Activated CD8-positive, alpha-beta T cell treated with anti-CD3 and anti-CD28 coated beads for 36 hours (primary cell): ENCODE data around the gene AUTS2. TPM values are rescaled to one million over a fixed set of nuclear protein-coding genes. Genes with fewer than 3 reads are reported as not detected.

Experiments
- ATAC-seq: fragments of 200-7000 bp; cut with Tn5 transposase; one replicate; pipeline ENCODE4 v1.10.0; 2021; ENCODE audit warnings: mild to moderate bottlenecking, moderate library complexity
- CTCF ChIA-PET: fragments of 350-600 bp; sonication (Branson Sonifier 250); formaldehyde crosslinking; loops from one replicate; lab custom pipeline; 2021; ENCODE audit warnings: antibody characterized with exemption; lab: Charles Lee
- POLR2A ChIA-PET: fragments of 350-600 bp; sonication (Branson Sonifier 250); formaldehyde crosslinking; loops from one replicate; lab custom pipeline; 2021; ENCODE audit warnings: antibody characterized with exemption; lab: Charles Lee
- DNase-seq: peaks from one replicate; pipeline ENCODE4 v3.0.0-alpha.2; 2020
- H3K27ac Mint-ChIP-seq: one replicate; pipeline ENCODE4 v1.8.0; 2021; ENCODE audit warnings: mild to moderate bottlenecking, mixed read lengths
- H3K27me3 Mint-ChIP-seq: one replicate; pipeline ENCODE4 v1.8.0; 2021; ENCODE audit warnings: mixed read lengths
- H3K36me3 Mint-ChIP-seq: one replicate; pipeline ENCODE4 v1.8.0; 2021; ENCODE audit warnings: low read depth, mixed read lengths
- H3K4me1 Mint-ChIP-seq: one replicate; pipeline ENCODE4 v1.8.0; 2021; ENCODE audit warnings: low read depth, mixed read lengths
- H3K4me3 Mint-ChIP-seq: one replicate; pipeline ENCODE4 v1.8.0; 2021; ENCODE audit warnings: mild to moderate bottlenecking, moderate library complexity, mixed read lengths
- H3K9me3 Mint-ChIP-seq: one replicate; pipeline ENCODE4 v1.8.0; 2021; ENCODE audit warnings: mixed read lengths
- CTCF ChIP-seq: fragments of 200-600 bp; IDR thresholded peaks from one replicate; pipeline ENCODE4 v1.8.0; 2022; ENCODE audit warnings: antibody characterized with exemption, mild to moderate bottlenecking
- intact Hi-C: fragments of 100-400 bp; cut with micrococcal nuclease; formaldehyde crosslinking; loops from one replicate; pipeline ENCODE4 v1.10.0; 2022
- total RNA-seq, 2 experiments: library from RNA; stranded (reverse); gene quantifications; one replicate each; pipeline ENCODE4 v1.2.3, GENCODE V29; 2021

The AUTS2 gene
- total RNA-seq, 2 experiments from 2014 or later, result 3.1 to 3.3 TPM

GRCh38 chr7:69620063-69620462, 21.8 kb downstream of the AUTS2 start:
- intact Hi-C loops, result no loop called here
- POLR2A ChIA-PET, result no interaction called here

DNA sequence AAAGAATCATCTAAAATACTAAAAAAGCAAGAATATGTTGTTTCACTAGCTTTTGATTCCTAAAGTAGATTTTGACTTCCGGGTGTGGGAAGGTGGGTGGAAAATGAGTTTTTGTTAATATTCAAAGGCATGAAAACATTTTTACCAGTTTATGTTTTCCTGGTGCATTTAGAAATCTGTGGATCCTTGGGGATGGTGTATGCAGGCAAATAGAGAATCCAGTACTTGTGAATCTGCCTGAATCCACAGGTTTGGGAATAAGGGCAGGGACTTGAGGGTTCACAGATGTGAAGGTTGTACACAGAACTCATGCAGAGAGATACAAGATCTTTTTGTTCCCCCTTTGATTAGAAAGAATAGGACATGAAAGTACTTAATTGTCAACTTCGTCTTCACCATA, 22.4 kb downstream of the AUTS2 start:
- H3K9me3 Mint-ChIP-seq, result no peaks in the 10 kb centered on the region
- TF ChIP-seq CTCF, result no peak
- no peak overlapping the region for H3K4me3 Mint-ChIP-seq
- H3K27me3 Mint-ChIP-seq, result peaks cover 13% of the 10 kb centered on the region
- no peaks in the 10 kb centered on the region for H3K36me3 Mint-ChIP-seq
- no peak for DNase-seq
- no peak overlapping the region for H3K27ac Mint-ChIP-seq
- H3K4me1 Mint-ChIP-seq, result no peaks in the 10 kb centered on the region
- ChIA-PET POLR2A (no interaction called here), CTCF (no interaction called here)
- intact Hi-C loops, result no loop called here
- ATAC-seq, result no peak

More at GRCh38 chr7:69620063-69620462, 21.8 kb downstream of the AUTS2 start:
- no peak overlapping the region for H3K4me3 Mint-ChIP-seq
- no peak for TF ChIP-seq CTCF
- H3K36me3 Mint-ChIP-seq, result no peaks in the 10 kb centered on the region
- H3K9me3 Mint-ChIP-seq, result no peaks in the 10 kb centered on the region
- CTCF ChIA-PET, result no interaction called here
- ATAC-seq (no peak), DNase-seq (no peak)
- no peaks in the 10 kb centered on the region for H3K4me1 Mint-ChIP-seq
- no peak overlapping the region for H3K27ac Mint-ChIP-seq
- H3K27me3 Mint-ChIP-seq, result peaks cover 14% of the 10 kb centered on the region

DNA sequence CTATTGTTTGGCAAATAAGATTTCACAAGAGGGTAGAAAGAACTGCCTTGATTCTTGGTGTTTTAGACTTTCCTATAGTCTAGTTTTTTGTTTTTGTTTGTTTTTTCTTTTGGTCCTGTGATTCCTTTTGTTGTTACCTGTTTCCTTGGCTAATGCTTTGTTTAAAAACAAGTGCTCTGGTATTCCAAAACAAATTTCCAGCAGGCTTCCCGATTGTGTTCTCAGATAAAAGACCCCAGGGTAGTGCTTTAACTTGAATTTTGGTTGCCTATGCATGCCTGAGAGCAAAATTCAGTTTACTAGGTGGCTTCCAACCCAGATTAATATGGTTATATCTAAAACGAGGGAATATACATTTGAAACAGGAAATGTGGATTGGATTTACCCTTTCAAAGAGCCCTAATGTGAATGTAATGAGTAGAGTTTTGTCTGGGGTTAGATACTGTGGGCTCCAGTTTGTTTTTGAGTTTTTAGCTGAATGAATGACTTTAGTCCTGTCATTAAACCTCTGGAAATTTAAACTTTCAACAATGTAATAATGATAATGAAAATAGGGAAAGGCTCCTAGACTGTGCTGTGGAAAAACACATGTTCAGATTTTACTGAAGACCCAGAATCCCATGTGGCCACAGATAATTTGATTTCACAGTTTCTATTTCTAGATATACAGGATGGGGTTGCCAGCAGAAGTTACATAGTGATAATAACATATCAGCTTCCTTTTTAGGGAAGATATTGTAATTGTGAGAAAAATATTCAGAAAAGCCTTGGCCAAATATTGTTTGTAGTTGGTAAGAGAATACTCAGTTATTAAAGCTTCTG, 23.9 kb downstream of the AUTS2 start:
- no peak for ATAC-seq
- H3K9me3 Mint-ChIP-seq, result no peaks in the 10 kb centered on the region
- no peak for TF ChIP-seq CTCF
- H3K4me3 Mint-ChIP-seq, result no peak overlapping the region
- H3K36me3 Mint-ChIP-seq, result no peaks in the 10 kb centered on the region
- no peak overlapping the region for H3K27ac Mint-ChIP-seq
- intact Hi-C loops, result no loop called here
- no peaks in the 10 kb centered on the region for H3K4me1 Mint-ChIP-seq
- POLR2A ChIA-PET, result no interaction called here
- CTCF ChIA-PET, result no interaction called here
- no peak for DNase-seq
- H3K27me3 Mint-ChIP-seq, result peaks cover 9% of the 10 kb centered on the region

- intact Hi-C loops, result no loop called here
- no peak overlapping the region for H3K4me3 Mint-ChIP-seq
- H3K36me3 Mint-ChIP-seq, result no peaks in the 10 kb centered on the region
- TF ChIP-seq CTCF, result no peak
- peaks cover 14% of the 10 kb centered on the region for H3K27me3 Mint-ChIP-seq
- H3K9me3 Mint-ChIP-seq, result no peaks in the 10 kb centered on the region
- no peaks in the 10 kb centered on the region for H3K4me1 Mint-ChIP-seq
- ChIA-PET POLR2A (no interaction called here), CTCF (no interaction called here)
- no peak overlapping the region for H3K27ac Mint-ChIP-seq
- DNase-seq (no peak), ATAC-seq (no peak)
Measured at GRCh38 chr7:69622960-69623359, 24.7 kb downstream of the AUTS2 start.

- TF ChIP-seq CTCF, result no peak
- H3K36me3 Mint-ChIP-seq, result no peaks in the 10 kb centered on the region
- ChIA-PET CTCF (no interaction called here), POLR2A (no interaction called here)
- intact Hi-C loops, result no loop called here
- H3K4me3 Mint-ChIP-seq, result no peak overlapping the region
- no peaks in the 10 kb centered on the region for H3K9me3 Mint-ChIP-seq
- no peak for DNase-seq
- peaks cover 11% of the 10 kb centered on the region for H3K27me3 Mint-ChIP-seq
- H3K27ac Mint-ChIP-seq, result no peak overlapping the region
- no peak for ATAC-seq
- H3K4me1 Mint-ChIP-seq, result no peaks in the 10 kb centered on the region
Measured at GRCh38 chr7:69624435-69625230, 26.4 kb downstream of the AUTS2 start.
